MM.1S (cell line): ENCODE data around the gene EPHB1.
A peak's percentile ranks its signal among the peaks of the same experiment; 100 is the strongest.

Experiments used
- EZH2 ChIP-seq: fragments of 300-600 bp; sonication (generic); optimal IDR thresholded peaks from 2 replicates; pipeline ENCODE3; 2017; ENCODE audit warnings: low read depth, mild to moderate bottlenecking, antibody characterized with exemption, low read length, mixed read lengths
- EZH2phosphoT487 ChIP-seq: fragments of 300-600 bp; sonication (generic); IDR thresholded peaks from 2 replicates; pipeline ENCODE4 v1.6.1; 2018; ENCODE audit warnings: antibody characterized with exemption, low read length
- TF ChIP-seq, protein P1 (sequence below): fragments of 300-600 bp; sonication (generic); IDR thresholded peaks from 2 replicates; pipeline ENCODE4 v1.5.1; 2016; ENCODE audit warnings: antibody characterized with exemption, low read length, mixed read lengths

DNA sequence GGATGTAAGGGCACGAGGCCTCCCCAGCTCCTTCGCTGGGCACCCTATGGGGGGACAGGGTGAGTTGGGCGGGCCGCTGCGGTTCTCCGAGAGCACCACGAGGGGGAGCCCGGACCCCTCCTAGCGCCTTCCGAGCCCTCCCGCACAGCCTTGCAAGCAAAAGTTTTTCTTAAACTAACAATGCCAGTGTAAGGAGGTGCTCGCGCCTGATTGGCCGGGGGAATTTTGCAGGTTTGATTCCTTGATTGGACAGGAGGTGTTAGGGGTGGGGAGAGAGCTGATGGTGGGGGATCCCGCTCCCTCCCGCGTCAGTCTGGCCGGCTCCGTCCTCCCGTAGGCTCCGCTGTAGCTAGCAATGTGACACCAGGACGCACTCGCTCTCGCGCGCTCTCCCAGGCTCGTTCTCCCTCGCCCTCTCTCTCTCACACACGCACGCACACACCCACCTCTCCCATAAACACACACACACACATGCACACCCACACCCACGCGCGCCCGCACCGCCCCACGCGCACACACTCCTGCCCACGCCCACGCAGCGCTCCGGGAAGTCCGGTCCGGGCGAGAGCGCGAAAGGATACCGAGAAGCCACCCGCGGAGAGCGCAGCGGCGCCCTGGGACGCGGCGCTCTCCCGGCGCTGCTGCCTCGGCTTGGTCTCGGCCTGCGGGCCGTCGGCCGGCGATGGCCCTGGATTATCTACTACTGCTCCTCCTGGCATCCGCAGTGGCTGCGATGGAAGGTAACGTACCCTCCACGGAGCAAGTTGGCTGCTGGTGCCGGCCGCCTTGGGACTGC, at the start of gene EPHB1:
- TF ChIP-seq, protein P1, sequence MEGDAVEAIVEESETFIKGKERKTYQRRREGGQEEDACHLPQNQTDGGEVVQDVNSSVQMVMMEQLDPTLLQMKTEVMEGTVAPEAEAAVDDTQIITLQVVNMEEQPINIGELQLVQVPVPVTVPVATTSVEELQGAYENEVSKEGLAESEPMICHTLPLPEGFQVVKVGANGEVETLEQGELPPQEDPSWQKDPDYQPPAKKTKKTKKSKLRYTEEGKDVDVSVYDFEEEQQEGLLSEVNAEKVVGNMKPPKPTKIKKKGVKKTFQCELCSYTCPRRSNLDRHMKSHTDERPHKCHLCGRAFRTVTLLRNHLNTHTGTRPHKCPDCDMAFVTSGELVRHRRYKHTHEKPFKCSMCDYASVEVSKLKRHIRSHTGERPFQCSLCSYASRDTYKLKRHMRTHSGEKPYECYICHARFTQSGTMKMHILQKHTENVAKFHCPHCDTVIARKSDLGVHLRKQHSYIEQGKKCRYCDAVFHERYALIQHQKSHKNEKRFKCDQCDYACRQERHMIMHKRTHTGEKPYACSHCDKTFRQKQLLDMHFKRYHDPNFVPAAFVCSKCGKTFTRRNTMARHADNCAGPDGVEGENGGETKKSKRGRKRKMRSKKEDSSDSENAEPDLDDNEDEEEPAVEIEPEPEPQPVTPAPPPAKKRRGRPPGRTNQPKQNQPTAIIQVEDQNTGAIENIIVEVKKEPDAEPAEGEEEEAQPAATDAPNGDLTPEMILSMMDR, result peak; percentile 93
- no peak for TF ChIP-seq EZH2
- TF ChIP-seq EZH2phosphoT487, result no peak
